GM21390 (cell line): ENCODE results near the gene PTPN23.

Experiments used
- ATAC-seq: cut with Tn5 transposase; IDR thresholded peaks from one replicate; pipeline ENCODE4 v1.9.1; 2021; ENCODE audit not compliant: unreplicated experiment

PTPN23 gene

DNA sequence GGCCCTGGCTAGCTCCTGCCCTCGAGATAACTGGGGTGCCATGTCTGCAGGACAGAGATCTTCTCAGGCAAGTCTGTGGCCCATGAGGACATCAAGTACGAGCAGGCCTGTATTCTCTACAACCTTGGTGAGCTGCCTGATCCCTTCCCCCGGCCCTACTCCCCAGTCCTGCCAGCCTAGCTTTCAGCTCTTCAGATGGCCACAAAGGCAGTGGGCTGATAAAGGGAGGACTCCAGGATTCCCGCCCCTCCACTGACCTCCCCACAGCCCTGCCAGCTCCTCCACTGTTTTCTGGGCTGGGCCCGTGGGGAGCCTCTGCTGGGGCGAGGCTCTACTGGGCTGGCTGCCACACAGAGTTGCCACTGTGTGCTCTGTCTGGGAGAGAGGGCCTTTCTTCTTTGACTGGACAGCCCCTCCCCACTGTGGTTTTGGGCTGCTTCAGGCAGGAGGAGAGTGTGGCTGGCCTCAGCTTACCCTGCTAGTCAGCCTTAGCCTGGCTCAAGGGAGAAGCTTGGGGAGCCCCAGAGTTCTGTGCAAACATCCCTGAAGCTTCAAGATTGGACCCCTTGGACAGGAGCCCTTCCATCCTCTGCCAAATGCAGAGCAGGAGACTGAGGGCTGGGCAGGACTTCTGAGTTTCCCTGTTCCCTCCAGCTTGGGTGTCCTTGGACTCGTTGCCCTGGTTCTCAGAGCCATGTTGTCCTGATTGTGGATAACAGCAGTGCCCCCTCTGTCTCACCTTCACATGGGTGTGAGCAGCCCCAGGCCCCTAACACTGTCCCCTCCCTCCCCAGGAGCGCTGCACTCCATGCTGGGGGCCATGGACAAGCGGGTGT, 24.4 kb downstream of the PTPN23 start:
- no peak for ATAC-seq

GRCh38 chr3:47405820-47406761, 25.3 kb downstream of the PTPN23 start:
- no peak for ATAC-seq

DNA sequence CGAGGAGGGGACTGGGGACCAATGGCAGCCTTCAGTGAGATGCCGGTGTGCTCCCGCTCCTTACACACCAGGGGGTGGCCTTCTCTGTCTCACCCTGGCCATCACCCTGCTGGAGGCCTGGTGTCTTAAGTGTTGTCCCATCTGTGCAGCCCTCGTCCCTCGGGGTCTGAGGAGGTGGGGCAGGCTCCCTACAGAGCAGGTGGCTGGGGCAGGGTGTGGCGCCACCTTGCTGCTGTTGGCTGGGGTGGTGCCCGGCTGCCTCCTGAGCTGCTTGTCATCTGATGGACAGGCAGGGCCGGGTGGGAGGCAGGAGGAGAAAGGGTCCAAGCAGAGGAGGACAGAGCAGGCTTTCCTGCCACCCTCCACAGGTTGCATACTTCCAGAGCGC, 25.9 kb downstream of the PTPN23 start:
- ATAC-seq = no peak

GRCh38 chr3:47407237-47407636, 26.4 kb downstream of the PTPN23 start:
- no peak for ATAC-seq

DNA sequence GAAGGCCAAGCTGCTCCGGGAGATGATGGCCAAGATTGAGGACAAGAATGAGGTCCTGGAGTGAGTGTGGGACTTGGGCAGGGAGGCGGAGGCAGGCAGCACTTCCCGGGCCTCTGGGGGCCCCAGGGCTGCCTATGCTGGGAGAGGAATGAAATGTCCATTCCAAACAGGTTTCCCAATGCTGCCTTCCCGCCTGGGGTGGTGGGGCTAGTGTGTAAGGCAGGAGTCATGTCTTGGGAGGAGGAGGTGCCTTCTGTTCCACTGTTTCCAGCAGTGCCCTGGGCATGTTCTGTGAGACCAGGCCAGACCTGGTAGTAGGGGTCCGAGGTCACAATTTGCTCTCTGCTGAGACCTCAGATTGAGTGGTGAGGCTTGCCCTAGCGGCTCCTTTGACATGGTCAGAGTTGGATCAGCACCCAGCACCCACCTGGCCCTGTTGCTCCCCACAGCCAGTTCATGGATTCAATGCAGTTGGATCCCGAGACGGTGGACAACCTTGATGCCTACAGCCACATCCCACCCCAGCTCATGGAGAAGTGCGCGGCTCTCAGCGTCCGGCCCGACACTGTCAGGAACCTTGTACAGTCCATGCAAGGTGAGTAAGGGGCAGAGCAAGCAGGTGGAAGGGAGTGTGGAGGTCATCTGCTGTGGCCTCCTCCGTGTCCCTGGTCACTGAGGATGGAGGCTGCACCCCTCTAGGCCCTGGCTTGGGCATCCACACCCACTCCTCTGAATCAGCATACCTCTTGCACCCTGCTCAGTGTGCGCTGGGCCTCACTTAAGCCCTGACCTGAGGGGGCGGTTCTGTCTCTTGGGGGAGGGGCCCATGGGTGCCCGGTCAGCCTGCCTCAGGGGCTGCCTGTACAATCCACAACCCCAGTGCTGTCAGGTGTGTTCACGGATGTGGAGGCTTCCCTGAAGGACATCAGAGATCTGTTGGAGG, 27.3 kb downstream of the PTPN23 start:
- no peak for ATAC-seq

DNA sequence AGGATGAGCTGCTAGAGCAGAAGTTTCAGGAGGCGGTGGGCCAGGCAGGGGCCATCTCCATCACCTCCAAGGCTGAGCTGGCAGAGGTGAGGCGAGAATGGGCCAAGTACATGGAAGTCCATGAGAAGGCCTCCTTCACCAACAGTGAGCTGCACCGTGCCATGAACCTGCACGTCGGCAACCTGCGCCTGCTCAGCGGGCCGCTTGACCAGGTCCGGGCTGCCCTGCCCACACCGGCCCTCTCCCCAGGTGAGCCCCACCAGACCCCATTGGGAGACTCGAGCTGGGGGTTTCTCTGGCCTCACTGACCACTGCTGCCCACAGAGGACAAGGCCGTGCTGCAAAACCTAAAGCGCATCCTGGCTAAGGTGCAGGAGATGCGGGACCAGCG, 28.0 kb downstream of the PTPN23 start:
- no peak for ATAC-seq

DNA sequence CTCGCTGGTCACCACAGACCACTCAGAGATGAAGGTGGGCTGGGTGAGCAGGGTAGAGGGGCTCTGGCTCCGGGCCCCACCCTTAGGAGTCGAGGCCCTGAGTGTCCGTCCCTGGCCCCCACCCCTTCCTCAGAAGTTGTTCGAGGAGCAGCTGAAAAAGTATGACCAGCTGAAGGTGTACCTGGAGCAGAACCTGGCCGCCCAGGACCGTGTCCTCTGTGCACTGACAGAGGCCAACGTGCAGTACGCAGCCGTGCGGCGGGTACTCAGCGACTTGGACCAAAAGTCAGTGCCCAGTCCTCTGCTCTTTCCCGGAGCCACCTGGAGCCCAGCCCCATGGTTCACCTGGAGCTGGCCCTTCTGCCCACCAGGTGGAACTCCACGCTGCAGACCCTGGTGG, 28.5 kb downstream of the PTPN23 start:
- no peak for ATAC-seq

DNA sequence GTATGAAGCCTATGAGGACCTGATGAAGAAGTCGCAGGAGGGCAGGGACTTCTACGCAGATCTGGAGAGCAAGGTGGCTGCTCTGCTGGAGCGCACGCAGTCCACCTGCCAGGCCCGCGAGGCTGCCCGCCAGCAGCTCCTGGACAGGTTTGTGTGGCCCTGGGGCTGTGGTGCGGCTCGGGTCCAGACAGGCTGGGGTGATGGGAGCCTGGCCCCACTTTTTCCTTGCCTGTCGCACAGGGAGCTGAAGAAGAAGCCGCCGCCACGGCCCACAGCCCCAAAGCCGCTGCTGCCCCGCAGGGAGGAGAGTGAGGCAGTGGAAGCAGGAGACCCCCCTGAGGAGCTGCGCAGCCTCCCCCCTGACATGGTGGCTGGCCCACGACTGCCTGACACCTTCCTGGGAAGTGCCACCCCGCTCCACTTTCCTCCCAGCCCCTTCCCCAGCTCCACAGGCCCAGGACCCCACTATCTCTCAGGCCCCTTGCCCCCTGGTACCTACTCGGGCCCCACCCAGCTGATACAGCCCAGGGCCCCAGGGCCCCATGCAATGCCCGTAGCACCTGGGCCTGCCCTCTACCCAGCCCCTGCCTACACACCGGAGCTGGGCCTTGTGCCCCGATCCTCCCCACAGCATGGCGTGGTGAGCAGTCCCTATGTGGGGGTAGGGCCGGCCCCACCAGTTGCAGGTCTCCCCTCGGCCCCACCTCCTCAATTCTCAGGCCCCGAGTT, 29.0 kb downstream of the PTPN23 start:
- ATAC-seq = no peak

DNA sequence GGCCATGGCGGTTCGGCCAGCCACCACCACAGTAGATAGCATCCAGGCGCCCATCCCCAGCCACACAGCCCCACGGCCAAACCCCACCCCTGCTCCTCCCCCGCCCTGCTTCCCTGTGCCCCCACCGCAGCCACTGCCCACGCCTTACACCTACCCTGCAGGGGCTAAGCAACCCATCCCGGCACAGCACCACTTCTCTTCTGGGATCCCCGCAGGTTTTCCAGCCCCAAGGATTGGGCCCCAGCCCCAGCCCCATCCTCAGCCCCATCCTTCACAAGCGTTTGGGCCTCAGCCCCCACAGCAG, 29.5 kb downstream of the PTPN23 start:
- no peak for ATAC-seq

GRCh38 chr3:47410801-47411646, 30.2 kb downstream of the PTPN23 start:
- ATAC-seq = no peak

DNA sequence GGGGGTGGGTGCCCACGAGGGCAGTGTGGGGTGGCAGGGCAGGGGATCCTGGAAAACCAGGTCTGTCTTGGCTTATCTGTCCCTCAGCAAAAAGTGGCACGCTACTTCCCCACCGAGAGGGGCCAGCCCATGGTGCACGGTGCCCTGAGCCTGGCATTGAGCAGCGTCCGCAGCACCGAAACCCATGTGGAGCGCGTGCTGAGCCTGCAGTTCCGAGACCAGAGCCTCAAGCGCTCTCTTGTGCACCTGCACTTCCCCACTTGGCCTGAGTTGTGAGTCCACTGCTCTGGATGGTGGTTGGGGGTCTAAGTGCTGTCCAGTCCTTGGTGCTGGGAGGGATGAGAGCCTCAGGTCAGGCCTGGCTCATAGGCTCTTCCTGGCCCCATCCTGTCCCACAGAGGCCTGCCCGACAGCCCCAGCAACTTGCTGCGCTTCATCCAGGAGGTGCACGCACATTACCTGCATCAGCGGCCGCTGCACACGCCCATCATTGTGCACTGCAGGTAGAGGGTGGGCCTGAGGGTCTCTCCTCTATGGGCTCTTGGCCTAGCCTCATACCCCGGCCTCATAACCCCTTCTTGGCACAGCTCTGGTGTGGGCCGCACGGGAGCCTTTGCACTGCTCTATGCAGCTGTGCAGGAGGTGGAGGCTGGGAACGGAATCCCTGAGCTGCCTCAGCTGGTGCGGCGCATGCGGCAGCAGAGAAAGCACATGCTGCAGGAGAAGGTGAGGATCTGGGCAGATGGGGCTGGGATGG, 31.1 kb downstream of the PTPN23 start:
- no peak for ATAC-seq

DNA sequence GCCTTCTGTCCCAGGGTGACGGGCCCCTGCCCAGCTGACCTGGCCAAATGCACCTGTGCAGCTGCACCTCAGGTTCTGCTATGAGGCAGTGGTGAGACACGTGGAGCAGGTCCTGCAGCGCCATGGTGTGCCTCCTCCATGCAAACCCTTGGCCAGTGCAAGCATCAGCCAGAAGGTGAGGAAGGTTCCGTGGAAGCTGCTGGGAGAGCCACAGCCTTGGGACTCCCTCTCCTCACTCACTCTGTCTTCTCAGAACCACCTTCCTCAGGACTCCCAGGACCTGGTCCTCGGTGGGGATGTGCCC, 31.6 kb downstream of the PTPN23 start:
- no peak for ATAC-seq

GRCh38 chr3:47412842-47413520, 32.2 kb downstream of the PTPN23 start:
- ATAC-seq = no peak

- no peak for ATAC-seq
Observed at GRCh38 chr3:47413751-47414150, 32.9 kb downstream of the PTPN23 start.

DNA sequence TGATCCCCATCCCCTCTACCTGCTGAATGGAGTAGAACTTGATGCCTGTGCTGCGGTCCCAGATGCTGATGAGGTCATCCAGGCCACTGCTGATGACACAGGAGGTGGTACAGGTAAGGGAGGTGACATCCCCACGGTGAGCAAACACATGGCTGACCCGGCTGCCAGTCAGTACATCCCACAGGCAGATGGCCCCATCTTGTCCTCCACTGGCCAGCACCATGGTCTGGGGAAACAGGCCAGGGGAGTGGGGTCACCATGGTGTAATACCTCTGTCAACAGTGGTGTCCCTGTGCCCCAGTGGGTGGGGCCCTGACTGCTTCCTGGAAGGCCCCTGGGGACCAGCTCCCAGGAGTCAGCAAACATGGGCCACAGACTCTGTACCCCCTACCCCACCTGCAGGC, 33.3 kb downstream of the PTPN23 start:
- ATAC-seq = no peak

DNA sequence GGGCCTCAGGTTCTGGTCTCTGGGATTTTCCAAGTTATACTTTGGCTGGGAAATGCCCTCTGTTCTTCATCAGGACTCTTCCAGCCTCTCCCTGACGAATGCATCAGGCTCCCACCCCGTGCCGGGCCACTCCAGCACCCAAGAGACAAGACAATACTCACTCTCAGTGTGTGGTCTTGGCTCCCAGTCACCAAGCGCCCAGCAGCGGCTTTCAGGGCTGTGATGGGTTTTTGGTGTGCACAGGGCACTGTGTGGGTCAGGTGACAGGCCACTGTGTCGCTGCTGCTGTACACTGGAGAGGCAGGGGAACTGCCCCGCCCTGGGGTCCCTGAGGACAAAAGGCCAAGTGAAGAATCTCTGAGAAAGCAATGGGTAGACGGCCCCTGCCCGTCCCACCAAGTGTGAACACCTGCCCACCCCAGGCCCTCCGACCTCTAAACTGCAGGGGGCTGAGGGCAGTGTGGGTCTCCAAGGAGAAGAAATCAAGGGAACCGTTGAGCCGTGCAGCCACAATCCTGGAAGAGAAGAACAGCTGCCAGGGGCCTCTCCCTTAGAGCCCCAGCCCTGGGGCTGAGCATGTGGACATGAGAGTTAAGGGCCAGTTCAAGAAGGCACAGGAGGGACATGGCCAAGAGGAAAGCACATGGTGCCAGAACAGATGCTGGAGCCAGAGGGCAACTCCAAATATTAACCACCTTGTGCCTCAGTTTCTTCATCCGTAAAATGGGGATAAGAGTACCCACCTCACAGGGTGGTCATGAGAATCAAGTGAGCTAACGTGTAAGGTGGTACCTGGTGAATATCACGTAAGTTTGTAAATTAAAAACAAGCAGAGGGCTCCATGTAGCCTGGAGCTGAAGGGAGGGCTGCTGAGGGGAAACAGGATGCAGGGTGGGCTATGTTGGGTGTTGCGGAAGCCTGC, 34.1 kb downstream of the PTPN23 start:
- ATAC-seq = no peak

GRCh38 chr3:47416041-47416440, 35.2 kb downstream of the PTPN23 start:
- no peak for ATAC-seq
